HG03442 (cell line): ENCODE data around the gene CD9.
"Not testable (repeated sequence)": the region's sequence is repeated elsewhere in the genome, so short reads cannot be mapped to it uniquely, and the experiment has no call there.

ENCODE experiments used
- ATAC-seq: cut with Tn5 transposase; IDR thresholded peaks from one replicate; pipeline ENCODE4 v1.9.1; 2021; ENCODE audit warnings: mild to moderate bottlenecking, moderate library complexity; ENCODE audit not compliant: unreplicated experiment

CD9 gene

DNA sequence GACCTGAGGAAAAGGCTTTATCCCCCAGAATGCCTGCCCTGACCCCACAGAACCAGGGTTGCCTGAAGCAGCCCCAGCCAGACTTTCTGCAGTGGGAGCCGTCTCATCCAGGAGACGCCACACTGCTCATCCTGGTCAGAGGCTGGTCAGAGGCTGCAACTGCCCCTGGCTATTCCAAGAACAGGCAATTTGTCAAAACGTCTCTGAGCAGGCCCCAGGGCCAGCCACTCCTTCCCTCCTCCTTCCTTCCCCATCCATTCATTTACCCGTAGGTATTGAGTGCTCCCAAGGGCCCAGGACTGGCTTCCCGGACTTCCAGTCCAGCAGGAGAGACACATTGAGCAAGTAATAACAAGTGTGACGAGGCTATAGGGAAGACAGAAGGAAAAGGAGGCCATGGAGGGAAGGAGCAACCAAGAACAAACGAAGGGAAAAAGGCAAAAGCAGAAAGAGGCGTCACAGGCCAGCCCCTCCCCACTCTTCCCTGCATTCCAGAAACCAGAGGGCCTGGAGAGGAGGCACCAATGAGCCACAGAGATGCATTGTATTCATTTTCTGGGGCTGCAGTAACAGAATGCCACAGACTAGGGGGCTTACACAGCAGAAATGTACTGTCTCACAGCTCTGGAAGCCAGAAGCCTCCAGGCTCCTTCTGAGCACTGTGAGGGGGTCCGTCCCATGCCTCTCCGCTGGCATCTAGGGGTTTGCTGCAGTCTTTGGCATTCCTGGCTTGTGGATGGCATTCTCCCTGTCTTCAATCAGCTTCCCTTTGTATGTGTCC, 21.0 kb upstream of the CD9 start:
- ATAC-seq = no peak

DNA sequence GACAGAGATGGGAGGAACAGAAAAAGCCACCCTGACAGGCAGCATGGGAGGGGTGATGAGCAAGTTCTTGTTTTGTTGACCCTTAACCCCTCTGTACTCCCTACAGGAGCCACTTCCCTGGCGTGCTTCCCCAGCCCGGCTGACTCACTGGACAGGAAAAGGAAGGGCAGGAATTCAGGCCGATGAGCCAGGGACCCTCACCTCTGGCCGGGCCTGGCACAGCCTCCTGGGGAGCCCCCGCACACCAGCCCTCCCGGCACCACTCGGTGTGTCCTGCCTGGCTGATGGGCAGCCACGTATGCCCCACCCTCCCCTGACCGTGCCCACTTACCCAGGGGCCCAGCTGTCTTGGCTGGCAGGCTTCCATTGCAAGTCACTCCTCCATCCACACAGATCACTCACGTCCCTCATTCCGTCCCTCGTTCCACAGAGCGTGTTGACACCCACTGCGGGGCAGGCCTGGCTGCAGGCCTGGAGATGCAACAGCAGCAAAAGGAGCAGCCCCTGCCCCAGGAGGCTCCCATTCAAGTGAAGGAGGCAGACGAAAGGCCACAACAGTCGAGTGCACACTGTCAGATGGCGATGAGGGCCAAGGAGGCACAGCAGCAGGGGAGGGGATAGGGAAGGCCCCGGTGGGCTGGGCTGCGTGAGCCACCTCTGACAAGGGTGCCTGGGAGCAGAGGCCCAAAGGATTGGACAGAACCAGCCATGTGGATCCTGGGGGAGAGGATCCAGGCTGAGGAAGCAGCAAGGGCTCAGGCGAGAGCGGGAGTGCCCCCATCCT, 19.7 kb upstream of the CD9 start:
- ATAC-seq = no peak

DNA sequence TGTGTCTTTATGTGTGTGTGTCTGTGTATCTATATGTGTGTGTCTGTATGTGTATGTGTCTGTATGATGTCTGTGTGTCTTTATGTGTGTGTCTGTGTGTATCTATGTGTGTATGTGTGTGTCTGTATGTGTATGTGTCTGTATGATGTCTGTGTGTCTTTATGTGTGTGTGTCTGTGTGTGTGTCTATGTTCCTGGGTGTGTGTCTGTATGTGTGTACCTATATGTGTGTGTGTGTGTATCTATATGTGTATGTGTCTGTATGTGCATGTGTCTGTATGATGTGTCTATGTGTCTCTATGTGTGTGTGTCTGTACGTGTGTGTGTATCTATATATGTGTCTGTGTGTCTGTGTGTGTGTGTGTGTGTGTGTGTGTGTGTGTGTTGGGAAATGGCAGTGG, 19.0 kb upstream of the CD9 start:
- no peak for ATAC-seq

DNA sequence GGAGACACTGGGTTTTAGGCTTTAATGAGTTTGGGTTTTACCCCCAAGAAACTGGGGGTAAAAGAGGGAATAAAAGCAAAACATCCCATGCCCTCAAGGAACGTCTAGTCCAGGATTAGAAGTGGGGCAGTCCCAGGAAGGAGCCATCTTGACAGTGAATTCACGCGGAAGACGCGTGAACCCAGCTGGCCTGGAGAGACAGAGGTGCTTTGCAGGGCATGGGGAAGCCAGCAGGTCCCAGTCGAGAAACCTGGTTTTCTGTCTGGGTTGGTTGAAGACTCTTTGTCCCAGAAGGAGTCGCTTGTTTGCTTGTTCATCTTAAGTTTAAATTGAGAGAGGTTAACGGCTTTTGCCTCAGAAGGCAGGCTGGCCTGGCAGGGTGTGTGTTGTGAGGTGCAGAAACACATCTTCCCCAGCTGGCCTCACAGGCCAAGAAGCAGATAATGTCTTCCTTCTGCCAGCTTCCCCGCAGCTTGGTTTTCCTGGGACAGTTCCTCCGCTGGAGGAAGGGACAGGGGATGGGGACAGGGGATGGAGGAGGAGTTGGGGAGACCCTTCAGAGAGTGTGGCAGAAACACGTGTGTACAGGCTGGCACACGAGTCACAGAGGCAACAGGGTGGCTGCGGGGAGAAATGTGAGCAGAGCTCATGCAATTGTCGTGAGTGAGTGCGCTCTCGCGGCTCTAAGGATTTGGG, 18.5 kb upstream of the CD9 start:
- no peak for ATAC-seq

DNA sequence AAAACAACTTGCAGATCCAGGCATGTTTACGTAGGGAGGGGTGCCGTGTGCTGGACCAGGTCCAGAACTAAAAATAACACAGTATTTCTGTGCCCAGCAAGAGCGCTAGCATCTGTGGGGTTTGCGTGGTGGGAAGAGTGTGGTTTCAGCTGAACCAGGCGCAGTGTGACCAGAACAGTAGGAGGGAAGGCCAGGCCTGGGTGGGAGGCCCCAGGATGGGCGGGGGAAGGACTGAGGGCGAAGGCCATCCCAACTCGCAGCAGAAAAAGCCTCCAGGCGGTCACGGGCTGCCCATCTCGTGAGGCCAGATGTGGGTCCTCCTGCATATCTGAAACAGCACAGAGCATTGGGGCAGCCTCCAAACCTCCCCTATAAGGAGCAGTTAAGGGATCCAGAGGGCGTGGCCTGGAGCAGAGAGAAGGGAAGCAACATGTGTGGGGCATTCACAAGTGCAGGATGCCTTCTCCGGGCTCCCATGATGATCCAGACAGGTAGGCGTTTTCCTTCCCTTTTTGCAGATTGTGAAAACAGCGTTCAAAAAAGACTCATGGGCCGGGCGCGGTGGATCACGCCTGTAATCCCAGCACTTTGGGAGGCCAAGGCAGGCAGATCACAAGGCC, 17.8 kb upstream of the CD9 start:
- no peak for ATAC-seq

DNA sequence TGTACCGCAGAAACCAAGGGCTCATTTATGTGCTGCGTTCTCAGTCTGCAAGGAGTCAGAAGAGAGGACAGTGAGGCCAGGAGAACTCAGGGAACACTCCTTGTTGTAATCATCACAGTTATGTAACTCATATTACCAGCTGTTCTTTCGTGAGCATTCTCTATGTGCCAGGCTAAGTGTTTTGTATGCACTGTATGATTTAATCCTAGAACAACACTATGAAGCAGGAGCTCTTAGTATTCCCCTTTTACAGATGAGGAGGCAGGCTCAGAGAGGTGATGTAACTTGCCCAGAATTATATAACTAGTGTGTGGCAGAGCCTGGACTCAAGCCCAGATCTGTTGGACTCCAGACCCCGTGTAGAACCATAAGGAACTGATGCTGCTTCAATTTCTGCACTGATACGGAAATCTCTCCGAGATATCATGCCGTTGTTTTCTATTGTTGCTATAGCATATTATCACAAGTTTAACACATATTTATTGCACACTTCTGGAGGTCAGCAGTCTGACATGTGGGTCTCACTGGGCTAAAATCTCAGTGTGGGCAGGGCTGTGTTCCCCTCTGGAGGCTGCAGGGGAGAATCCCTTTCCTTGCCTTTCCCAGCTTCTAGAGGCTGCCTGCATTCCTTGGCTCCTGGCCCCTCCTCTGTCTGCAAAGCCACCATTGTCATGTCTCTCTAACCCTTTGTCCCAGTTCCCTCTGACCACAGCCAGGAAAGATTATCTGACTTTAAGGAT, 16.3 kb upstream of the CD9 start:
- no peak for ATAC-seq

DNA sequence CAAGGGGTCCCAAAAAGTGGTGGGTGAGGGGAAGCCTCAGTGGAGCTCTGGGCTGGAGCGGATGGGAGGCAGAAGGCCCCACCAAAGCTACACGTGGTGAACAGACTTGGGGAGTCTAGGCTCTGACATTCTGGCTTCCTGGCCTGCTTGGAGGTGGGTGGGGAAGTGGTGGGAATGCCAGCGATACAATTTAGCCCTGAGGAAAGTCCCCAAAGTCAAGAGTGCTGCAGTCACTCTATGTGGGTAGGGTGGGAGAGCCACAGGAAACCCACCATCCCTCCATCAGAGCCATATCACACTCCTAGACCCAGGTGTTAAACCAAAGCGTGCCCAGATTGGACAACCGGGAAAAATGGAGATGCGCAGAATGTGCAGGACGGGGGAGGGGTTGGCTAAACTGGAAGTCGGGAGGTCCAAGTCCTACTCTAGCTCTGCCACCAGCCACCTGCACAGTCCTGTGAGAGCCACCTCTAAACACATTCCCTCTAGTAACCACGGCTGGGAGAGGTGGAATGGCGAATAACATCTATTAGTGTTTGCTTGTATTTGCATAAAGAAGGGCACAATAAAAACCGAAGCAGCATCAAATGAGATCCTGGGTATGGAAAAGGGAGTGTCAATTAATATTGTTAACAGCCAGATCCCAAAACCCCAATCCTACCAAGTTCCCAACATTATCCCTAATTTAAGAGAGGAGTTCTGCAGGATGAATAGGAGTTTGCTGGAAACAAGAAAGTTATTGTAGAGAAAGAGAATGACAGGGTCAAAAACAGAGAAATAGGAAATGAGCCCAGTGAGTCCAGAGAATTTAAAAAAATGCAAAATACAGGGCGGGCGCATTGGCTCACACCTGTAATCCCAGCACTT, 14.0 kb upstream of the CD9 start:
- ATAC-seq = no peak

DNA sequence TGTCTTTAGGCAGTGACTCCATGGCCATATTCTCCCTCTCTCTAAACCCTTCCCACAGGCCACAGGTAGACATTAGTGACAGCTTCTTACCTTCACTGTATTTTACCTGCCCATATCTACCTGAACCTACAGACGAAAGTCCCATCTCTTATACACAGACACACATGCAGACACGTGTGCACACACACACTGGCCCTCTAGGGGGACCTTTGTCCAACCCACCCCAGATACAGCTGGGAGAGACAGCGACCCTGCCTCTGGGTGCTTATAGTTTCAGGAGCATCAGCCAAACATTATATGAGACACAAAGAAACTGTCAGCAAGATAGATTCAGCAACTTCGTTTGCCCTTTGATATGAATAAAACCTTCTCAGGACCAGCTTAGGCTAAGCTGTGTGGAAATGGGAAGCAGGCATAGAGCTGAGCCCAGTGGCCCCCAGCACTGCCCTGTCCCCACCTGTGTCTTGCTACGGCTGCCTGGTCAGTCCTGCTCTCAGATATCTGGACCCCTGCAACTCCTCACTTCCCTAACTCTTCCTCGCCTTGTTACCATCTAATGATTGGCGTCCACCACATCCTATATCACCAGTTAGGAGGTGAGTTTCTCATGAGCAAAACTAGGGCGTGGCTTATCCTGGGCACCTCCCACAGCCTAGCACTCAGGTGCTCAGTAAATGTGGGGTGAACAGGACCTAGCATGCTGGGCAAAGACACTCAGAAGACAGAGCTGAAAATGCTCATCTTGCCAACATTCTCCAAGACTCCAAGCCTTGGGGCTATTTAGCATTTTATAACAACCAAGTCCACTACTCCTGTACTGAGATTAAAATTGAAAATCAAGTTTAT, 12.0 kb upstream of the CD9 start:
- ATAC-seq = no peak

DNA sequence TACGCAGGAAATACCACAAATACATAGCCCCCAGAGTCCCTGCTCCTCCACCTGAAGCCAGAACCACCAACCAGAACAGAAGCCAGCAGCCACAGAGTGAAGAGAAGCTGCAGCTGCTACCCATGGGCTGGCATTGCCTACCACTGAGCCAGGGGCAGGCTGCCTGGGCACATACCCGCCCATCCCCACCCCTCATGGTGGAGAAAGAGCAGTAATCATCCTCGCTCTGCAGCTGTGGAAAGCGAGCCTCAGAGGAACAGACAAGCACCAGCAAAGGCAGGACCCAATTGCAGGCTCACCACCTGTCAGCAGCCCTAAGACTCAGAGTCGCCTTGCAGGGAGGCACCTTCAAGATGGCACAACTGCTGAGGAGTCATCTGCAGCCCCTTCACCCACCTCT, 11.2 kb upstream of the CD9 start:
- ATAC-seq = no peak

DNA sequence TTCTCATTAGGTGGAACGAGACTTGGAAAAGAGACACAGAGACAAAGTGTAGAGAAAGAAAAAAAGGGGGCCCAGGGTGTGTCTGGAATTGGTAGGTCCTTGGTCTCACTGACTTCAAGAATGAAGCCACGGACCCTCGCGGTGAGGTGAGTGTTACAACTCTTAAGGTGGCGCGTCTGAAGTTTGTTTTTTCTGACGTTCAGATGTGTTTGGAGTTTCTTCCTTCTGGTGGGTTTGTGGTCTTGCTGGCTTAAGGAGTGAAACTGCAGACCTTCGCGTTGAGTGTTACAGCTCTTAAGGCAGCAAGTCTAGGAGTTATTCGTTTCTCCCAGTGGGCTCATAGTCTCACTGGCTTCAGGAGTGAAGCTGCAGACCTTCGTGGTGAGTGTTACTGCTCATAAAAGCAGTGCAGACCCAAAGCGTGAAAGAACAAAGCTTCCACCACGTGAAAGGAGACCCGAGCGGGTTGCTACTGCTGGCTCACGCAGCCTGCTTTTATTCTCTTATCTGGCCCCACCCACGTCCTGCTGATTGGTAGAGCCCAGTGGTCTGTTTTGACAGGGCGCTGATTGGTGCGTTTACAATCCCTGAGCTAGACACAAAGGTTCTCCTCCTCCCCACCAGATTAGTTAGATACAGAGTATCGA, 10.1 kb upstream of the CD9 start:
- ATAC-seq = not testable (repeated sequence)

DNA sequence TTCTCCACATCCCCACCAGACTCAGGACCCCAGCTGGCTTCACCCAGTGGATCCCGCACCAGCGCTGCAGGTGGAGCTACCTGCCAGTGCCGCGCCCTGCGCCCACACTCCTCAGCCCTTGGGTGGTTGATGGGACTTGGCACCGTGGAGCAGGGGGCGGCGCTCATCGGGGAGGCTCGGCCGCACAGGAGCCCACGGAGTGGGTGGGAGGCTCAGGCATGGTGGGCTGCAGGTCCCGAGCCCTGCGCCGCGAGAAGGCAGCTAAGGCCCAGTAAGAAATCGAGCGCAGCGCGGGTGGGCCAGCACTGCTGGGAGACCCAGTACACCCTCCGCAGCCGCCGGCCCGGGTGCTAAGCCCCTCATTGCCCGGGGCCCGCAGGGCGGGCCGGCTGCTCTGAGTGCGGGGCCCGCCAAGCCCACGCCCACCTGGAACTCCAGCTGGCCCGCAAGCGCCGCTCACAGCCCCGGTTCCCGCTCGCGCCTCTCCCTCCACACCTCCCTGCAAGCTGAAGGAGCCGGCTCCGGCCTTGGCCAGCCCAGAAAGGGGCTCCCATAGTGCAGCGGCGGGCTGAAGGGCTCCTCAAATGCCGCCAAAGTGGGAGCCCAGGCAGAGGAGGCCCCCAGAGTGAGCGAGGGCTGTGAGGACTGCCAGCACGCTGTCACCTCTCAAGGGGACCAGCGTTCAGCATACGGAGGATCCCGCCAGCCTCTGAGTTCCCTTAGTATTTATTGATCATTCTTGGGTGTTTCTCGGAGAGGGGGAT, 9.3 kb upstream of the CD9 start:
- ATAC-seq = not testable (repeated sequence)

DNA sequence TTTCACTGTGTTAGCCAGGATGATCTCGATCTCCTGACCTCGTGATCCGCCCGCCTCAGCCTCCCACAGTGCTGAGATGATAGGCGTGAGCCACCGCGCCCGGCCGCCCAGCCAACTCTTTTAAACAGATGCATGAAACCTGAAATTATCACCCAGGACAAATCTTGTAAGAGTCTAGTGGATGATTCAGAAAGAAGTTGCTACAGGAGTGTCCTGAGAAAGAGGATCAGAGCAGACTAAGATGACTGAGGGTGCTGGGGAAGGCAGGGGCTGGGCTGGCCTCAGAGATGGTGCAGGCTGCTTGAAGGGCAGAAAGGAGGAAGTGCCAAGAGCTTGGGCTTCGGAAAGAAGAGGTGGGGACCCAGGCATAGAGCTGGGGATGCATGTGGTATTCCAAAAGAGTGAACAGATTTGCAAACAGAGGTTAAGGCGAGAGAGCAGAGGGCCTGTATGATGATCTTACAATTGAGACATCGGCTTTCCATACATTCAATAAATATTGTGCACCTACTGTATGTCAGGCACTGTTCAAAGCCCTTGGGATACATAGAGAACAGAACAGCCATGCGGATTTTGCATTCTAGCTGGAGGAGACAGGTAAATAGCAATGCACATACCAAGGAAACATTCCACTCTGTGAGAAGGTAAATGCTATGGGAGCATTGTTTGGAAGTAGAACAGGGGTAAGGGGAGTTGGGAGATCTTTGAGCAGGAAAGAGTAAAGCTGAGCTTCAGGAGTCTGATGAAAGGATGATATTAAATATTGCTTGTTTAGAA, 7.4 kb upstream of the CD9 start:
- no peak for ATAC-seq

DNA sequence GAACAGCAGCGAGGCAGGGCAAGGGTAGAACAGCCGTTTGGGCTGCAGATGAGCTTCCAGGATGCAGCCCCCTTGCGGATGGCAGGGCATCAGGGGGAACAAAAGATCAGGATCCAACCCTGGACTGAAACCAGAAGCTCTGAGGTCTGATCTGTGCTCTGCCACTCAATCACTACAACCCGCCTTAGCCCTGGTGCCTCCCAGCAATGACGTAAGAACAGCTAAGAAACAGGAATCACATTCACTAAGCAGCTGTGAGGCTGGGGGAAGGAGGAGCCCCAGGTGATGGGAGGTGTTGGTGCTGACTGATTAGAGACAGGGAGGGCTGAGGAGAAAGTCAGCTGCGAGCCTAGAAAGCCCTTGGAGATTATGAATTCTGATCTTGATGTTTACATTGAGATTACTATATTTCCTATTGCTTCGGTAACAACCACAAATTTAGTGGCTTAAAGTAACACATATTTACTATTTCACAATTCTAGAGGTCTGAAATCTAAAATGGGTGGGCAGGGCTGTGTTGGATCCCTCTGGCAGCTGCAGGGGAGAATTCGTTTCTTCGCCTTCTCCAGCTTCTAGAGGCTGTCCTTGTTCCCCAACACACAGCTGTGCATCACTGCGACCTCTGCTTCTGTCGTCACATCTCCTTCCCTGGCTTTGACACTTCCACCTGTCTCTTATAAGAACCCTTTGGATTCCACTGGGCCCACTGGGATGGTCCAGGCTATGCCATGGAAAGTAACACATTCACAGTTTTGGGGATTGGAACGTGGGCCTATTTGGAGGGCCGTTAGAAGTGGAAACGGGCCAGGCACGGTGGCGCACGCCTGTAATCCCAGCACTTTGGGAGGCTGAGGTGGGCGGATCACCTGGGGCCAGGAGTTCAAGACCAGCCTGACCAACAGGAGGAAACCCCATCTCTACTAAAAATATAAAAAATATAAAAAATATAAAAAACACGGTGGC, 6.1 kb upstream of the CD9 start:
- no peak for ATAC-seq

DNA sequence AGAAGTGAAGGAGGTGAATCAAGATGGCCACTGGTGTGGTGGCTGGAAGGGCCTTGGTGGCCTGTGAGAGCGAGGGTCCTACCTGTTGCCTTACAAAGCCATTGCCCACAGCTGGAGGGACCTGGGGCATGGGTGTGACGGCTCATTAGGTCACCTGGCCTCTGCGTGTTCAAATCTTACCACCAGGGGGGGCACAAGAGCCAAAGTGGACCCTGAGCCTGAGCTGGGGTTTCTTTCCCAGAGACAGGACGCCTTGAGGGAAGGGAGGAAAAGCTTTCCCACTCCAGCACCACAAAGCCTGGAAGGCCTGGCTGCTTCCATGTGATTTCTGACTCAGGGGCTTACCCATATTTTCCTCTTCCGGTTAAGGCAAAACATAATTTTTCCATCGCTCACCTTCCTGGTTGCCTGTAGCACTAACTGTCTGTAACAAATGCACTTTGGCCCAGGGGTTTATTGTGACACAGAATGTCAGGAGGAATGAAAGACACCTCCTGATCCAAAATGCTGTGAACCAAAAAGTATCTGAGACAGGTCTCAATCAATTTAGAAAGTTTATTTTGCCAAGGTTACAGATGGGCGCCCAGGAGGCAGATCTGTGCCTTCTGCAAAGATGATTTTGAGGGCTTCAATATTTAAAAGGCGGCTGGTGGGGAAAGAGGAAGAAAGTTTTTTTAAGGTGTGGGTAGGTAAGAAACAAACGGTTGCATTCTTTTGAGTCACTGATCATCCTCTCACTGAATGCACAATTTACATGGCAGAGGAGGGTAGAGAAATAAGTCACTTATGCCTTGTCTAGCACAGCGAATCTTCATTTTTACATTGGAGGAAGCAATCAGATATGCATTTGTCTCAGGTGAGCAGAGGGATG, 4.3 kb upstream of the CD9 start:
- no peak for ATAC-seq

DNA sequence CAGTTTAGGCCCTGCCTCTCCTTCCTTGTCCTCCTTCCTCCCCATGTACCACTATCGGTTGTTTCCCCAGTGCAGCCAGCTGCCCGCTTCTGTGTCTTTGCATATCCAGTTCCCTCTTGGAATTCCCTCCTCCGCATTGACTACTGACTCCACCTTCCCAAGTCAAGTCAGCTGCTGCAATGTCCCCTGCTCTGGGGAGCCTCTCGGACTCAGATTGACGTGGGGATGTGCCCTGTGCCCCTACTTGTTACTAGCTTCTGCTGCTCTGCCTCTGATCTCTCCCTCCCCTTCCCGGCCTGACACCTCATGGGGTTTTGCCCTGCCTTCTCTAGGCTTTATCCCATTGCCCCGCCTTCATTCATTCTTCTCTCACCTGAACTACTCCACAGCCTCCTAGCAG, 2.1 kb upstream of the CD9 start:
- ATAC-seq = no peak
